ENCODE measurements around the gene CCDC158.
"Not testable (repeated sequence)": the region's sequence is repeated elsewhere in the genome, so short reads cannot be mapped to it uniquely, and the experiment has no call there.

The CCDC158 gene

DNA sequence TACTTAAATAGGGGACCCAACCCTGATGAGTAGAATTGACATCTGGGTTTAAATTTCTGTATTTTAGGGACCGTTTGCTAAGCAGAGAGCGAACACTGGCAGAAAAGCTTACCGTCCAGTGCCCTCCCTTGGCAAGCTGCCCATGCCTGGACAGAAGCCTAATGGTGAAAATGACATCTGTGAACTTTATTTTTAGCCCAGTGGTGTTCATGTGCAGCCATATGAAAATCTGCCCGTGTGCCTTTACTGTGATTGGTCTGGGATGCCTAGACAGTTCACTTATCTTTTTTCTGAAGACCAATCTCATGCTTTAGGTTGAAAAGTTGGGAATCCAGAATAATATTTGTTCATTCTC lies 113.3 kb downstream of the CCDC158 start:
- no peak for DNase-seq

DNA sequence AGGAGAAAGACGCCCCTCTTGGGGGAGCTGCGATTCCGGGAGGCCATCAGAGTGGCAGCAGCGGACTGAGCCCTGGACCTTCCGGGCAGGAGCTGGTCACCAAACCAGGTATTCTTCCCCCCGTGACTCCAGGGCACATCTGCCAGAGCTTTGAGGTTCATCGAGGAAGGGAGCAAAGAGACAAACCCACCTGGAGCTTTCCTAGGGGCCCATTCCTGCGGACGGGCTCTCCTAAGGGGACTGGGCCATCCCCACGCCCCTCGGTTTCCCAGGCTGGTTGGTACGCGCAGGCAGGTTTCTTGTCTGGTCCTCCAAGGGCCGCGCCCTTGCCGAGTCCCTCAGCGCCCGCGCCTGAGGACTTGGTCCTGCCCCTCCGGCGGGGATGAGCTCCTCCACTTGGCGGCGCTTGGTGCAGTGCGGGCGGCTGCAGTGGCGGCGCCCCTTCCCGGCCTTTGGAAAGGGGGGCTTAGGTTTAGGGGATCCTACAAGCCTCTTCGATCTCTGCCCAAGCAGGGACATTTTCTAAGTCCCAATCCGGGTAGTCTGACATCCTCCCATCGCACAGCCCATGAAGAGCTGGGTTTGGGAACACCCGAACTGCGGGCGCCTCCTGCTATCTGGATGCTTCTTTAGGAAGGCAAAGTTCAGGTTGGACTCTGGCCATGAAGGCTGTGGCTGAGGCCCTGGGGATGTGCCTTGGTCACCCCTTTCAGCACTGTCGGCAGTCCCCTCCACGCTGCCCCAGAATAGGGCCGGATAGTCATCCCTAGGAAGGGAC lies 113.9 kb downstream of the CCDC158 start:
- DNase-seq, result peak; percentile 64

DNA sequence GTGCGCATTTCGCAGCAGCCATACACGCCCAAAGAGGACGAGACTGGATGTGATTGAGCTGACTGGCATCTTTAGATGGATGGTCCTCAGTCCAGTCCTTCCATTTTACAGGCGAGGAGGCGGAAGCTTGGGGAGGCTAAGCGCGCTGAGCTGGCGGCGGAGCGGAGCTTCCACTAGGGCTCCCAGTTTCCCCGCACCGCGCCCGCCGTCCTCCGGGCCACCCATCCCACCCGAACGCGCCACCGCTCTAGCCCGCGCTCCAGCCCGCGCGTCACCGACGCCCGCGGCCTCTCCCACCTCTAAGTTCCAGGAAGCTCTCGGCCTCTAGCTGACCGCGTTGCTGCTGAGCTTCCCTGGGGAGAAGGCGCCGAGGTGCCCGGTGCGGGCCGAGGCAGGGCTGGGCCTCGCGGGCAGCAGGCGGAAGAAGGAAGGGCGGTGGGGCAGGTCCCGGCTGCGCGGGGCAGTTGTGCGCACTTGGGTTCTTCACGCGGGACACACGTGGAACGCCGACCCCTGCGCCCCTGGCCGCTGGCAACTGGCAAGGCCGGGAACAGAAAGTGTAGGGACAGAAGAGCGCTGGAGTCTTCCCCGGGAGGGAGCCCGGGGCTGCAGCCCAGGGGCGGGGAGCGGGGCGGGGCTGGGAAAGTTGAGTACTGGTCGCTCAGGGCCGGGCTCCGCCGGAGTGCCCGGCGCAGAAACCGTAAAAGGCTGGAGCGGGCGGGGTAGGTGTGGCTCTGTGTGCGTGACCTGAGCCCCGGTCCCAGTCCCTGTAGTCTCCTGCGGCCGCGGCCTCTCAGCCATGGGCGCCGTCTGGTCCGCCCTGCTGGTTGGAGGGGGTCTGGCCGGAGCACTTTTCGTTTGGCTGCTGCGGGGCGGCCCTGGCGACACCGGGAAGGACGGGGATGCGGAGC lies 114.7 kb downstream of the CCDC158 start, which contains the start of gene STBD1:
Gene STBD1, plus strand, starts transcription at position 763 of the 911 bp plus-strand sequence. Its CDS starts 37 bp downstream, at position 800.
- peak; percentile 76 for DNase-seq

DNA sequence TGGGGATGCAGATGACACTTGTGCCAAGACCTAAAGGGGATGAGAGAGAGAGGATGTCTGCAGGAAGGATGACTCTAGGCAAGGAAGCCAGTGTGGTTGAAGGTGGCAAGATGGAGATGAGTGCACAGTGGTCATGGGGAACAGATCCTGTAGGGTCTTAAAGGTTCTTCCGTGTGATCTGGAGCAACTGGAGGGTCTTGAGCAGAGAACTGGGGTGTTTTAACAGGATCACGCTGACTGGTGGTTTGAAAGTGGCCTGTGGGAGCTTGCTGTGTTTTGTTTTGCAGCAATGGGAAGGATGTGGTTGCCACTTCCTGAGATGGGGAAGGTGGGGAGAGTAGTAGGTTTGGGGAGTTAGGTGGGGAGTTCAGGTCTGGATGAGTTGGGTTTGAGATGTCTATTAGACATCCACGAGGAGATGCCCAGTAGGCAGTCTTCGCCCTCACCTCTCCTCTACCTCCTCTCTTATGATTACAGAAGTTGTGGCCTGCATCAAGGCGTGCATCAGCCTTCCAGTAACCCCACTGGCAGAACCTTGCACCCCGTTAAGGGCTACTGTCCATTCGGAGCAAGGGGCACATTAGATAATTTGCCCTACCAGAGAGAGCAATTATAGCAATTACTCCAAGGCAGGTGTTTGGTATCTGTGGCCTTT lies 115.8 kb downstream of the CCDC158 start:
- DNase-seq, result peak; percentile 59

DNA sequence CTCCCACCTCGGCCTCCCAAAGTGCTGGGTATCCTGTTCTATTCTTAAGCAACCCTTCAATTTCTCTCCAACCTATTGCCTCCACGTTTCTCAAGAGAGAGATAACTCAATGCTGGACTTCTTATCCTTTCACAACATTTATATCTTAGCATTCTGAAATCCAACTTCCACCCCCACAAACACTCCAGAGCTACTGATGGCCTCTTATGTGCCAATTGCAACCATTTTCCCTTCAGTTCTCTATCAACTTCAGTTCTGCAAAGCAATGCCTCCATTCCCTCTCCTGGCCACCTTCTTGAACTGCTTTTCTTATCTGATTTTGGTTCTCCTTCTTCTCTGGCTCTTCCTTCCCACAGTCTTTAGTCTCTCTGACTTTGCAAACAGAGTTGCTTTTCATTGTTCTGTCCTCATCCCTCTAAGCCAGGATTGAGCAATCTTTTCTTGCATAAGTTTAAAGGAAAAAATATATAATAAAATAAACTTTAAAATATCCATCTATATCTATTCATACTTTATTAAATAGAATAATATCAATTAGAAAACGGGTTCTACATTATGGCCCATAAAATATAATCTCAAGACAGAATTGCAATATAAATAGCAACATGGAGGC lies 118.0 kb downstream of the CCDC158 start:
- DNase-seq, result no peak

DNA sequence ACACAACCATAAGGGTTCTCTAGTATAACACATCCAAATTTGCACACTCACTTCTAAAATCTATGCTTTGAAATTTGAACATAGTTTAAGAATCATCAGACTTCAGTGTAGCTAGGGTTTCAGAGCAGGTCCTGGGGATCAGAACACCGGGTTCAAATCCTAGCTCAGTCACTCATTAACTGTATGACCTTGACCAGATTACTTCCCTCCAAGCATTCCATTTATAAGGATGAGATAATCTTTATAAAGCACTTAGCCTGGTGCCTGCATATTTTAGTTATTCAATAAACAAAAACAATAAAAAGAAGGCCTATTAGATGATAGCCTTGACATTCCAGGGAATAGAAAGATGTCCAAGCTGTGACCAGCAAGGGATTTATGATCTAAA lies 119.2 kb downstream of the CCDC158 start:
- DNase-seq, result no peak

DNA sequence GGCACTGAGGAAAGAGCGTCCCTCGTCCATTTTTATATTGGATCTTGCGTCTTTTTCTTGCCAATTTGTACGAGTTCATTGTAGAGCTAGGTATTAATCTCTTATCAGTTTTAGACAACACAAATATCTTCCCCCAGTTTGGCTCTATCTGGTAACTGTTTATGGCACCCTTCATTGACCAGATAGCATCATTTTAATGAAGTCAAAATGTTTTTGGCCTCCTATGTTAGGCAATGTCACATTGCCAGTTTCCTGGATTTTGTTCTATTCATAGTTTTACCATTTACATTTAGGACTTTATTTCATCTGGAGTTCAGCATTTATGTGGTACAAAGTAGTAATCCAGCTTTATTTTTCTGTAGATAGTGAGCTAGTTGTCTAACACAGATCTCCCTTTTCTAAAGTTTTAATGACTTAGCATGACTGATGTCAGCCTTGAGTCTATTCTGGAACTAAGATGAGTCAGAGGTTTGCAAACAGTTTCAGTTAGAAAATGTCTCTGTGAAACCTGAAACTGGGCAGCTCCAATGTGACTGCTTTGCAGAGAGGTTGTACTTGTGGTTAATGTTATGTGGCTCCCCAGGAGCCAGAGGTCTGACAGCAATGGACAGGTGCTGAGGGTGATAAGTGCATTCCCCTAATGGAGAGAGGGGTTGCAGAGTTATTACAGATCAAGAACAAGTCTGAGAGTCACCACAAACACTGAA lies 119.7 kb downstream of the CCDC158 start:
- DNase-seq, result no peak

DNA sequence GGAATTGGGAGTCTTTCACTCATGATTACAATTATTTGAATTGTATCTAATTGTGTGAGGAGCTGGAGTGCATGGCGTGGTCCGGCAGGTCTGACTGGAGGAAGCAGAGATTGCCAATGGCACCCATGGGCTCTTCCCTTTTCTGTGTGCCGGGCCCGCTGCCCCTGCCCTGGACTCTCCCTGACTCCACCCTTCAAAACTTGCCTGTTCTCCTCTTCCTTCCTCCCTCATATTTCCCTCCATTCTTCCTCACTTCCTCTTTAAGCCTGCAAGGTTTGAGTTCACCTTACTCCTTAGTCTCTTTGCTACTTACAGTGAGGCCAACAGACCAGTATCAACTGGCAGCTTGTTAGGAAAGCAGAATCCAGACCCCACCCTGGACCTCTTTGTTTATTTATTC lies 120.9 kb downstream of the CCDC158 start:
- no peak for DNase-seq

DNA sequence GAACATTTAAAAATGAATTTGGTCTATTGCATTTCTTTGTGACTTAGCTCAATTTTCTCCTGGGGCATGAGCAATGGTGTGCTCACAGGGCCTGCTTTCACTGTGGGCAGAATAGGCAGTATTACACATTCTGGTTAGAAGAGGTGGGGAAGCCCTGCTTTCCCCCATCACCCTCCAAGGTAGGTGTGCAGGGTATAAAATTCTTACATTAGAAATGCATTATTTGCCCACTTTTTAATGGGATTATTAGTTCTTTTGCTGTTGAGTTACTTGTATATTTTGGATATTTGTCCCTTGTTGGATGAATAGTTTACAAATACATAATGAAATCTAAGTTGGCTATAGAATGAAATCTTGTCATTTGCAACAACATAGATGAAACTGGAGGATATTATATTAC lies 122.7 kb downstream of the CCDC158 start:
- no peak for DNase-seq

DNA sequence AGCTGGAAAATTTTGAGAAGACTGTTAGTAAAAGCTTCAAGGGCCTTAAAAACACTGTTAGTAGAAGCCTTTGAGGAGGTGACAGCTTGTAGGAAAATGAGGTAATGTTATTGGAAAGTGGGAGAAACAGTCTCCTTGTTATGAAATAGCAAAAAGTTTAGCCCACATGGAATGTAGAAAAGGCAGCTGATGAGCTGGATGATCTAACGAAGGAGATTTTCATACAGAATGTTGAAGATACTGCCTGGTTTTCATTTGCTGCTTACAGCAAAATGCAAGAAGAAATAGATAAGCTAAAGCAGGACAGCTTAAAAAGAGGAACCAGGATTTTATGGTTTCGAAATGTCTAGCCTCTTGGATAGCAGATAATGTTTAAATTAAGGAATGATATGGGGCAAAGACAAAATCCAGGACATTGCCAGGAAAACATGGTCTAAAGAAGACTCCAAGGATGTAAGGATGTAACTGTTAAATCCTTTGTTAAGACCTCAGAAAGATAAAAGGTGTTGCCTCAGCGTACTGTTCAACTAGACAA lies 124.6 kb downstream of the CCDC158 start:
- no peak for DNase-seq

DNA sequence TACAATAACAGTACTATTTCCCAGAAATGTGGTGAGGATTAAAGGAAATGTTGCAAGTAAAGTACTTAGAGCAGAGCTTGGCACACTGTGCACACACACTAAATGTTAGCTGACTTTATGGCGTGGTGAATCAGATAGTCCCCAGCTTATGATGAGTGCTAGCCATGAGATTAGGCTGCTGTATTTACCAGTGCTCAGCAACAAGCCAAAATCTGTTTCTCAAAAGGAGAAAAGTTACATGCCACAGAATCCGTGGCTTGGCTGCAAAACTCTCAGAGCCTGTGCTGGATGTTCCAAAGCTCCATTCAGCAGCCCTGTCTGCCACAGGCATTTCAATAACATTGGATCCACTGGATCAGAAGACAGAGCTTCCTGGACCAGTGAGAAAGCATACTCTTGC lies 127.2 kb downstream of the CCDC158 start:
- DNase-seq, result no peak

DNA sequence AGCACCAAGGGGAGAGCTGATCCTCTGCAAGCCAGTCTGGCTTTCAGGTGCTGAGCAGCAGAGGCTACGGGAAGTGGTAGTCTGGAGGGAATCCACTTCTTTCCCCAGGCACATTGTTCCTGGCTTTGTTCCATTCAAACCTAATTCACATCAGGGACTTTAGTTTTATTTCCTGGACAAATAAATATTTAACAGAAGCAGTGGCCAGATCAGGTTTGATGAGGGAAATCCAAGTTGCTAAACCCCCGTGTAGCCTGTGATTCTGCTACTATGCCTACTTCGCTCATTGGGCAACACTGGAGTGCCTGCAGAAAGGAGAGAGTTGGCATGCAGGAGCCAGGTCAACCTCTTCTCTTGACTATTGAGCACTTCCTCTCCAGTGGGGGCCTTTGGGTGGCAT lies 128.2 kb downstream of the CCDC158 start:
- DNase-seq, result no peak

DNA sequence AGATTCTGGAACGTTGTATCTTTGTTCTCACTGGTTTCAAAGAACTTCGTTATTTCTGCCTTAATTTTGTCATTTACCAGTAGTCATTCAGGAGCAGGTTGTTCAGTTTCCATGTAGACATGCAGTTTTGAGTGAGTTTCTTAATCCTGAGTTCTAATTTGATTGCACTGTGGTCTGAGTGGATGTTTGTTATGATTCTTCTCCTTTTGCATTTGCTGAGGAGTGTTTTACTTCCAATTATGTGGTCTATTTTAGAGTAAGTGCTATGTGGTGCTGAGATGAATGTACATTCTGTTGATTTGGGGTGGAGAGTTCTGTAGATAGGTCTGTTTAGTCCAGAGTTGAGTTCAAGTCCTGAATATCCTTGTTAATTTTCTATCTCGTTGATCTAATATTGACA lies 133.1 kb downstream of the CCDC158 start:
- not testable (repeated sequence) for DNase-seq

DNA sequence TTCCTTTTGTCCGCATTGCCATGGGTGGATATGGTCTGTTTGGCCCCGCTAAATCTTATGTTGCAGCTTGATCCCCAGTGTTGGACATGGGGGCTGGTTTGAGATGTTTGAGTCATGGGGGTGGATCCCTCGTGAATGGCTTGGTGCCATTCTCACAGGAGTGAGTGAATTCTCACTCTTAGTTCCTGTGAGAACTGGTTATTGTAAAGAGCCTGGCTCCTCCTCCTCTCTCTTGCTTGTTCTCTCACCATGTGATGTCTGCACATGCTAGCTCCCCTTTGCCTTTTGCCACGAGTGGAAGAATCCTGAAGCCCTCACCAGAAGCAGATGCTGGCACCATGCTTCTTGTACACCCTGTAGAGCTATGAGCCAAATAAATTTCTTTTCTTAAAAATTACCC lies 137.0 kb downstream of the CCDC158 start:
- DNase-seq, result no peak

DNA sequence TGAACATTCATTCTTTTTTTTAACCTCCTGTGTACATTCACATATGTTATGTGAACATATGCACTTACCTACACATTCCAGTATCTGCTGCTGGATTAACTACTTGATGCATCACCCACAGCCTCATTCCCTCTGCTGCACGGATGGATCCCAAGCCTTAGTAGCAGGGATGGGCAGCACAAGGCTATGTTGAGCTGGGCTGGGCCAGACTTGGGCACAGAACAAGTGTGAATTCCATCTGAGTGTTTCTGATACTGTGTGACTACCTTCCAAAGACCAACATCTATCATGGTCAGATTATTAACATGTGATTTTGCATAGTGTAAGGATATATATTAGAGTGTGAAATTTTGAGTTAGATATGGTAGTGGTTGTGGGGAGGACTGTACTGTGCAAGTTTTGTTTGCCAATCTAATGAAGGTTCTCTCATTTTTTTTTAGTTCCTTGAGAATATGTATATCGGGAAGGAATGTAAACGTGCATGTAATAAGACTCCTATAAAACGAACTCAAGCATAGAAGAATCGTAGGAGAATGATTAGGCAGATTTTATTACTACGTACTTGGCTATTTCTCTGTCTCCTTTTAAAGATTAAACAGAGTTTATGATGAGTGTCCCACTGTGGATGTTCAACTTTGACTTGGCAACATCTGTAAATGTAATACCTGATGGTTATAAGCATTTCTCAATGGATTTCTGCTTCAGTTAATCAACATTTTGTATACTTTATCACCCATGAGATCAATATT lies 137.8 kb downstream of the CCDC158 start:
- DNase-seq, result no peak

DNA sequence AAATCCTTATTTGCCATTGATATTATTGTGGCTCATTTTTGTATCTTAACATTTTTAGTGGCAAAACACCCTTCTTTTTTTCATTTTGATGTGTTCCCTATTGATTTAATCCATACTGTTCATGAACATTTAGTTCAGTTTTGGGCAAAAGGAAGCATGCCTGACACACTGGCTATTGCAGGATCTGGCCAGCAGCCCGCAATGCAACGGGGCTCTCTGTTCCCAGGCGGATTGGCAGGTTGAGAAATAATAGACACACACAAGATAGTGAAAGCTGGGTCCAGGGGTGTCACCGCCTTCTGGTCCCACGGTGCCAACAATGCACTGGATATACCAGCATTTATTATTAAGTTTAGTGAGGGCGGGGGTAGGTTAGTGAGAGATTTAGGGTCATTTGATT lies 139.3 kb downstream of the CCDC158 start:
- DNase-seq, result not testable (repeated sequence)

DNA sequence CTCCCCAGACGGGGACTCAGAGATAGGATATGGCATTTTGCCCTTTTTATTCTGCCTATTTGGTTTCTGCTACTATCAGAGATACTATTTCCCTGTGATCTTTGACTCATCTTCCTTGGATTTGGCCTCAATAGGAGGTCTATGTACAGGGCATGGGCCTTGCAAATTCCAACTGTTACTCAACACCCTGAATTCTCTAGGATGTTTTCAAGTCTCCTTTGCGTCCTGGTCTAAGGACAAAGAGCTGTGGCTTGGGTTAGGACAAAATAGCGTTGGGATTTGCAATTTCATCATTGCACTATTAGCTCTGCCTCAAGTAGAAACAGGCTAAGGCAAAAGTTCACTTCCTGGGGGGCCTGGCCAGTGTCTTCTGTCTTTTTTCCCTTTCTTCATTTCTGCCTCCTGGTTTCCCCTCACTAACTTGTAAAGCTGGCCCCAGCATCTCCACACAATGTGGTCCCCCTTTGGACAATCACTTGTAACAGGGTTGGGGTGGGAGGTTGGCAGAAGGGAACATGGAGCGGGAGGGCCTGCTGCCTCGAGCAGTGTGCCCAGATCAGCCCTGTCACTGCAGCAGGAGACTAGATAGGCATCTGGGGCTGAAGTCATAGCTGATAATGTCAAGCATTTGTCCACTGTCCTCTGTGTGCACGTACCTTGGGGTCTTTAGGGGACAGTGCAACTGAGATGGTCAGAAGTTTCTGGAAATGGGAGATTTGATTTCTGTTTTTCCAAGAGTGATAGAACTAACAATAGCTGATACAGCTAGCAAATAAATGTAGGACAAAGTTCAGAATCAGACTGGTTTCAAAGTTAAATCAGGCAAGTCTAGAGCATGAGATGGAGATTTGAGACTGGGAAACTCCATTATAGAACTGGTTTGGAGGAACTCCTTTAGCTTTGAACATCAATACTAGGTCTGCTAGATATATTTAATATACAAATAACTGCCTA lies 140.2 kb downstream of the CCDC158 start:
- no peak for DNase-seq

DNA sequence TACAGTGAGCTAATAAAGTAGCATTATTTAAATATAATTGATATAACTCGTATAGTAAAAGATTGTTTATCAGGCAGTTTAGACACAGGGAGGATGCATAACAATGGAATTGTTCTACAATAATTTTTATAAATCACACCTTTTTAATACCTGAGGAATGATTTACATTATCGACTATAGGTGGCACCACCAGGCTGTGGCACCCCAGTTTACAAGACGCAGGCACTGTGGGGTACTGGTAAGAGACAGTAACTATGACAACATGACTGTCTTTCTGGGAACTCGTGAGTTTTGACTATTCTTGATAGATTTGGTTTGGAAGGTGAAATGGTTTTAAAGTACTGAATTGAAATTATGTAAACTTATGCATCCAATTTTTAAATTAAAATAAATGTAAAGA lies 141.5 kb downstream of the CCDC158 start:
- no peak for DNase-seq

DNA sequence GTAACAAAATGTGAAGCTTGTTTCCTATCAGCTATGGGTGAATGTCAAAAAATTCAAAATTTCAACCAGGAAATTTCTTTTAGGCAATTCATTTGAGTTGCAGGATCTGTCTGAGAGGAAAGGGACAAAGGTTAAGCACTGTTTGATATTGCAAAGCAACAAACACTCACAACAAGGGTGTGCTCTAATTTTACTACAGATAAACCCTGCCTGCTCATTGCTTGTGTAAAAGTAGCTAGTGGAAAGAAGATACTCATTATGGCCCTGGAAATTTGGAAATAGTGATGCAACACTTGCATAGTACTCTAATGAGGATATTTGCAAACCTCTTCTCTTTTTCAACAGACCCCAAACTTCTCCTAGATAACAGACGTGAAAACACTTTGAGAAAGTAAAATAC lies 142.4 kb downstream of the CCDC158 start:
- DNase-seq, result no peak

DNA sequence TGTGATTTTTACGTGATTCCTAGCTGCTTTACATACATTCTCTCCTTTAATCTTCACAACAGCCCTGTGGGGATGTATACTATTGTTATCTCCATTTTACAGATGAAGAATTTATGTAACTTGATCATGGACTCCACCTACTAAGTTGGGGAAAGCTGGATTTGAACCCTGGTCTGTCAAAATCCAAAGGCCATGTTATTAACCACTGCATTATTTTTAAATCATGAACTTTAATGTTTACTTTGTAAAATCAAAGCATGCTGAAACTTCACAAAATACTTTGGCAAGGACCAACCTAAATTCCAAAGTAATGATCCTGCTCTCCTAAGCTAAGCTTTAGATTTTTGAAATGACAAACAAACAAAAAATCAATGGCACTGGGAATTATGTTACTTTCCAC lies 143.3 kb downstream of the CCDC158 start:
- no peak for DNase-seq
